Measurements from ENCODE around the gene PIM2.

DNA sequence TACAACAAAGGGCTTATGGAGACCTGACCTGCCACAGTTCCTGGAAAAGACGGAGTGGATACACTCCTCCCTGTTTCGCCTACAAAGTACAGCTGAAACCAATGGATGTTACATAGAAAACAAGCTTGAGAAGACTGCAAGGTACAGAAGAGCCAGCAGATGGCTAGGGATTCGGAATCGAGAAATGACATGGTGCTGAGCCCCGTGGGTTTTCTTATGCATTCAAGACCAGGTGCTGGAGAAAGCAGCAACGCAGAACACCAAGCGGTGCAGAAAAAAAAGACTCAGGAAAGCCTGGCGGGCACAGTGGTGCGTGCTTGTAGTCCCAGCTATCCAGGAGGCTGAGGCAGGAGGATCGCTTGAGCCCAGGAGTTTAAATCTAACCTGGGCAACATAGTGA, 35.1 kb downstream of the PIM2 start:
- TF ChIP-seq BHLHE40 (IDR thresholded peaks at IDR 0.05; ENCODE audit: borderline replicate concordance) = no peak
- no peak for TF ChIP-seq FOXK2 (IDR thresholded peaks at IDR 0.05)
- no peak for TF ChIP-seq SP1 (IDR thresholded peaks at IDR 0.05)
- TF ChIP-seq FOXM1 (IDR thresholded peaks at IDR 0.05; ENCODE audit: borderline replicate concordance) = no peak
- no peak for TF ChIP-seq PKNOX1 (IDR thresholded peaks at IDR 0.05)
- no peak for TF ChIP-seq ARNT (IDR thresholded peaks at IDR 0.05)
